Neuronal stem cell (in vitro differentiated cells): Measurements from ENCODE around the gene CCDC12.
A peak's percentile ranks its signal among the peaks of the same experiment; 100 is the strongest.

ENCODE experiments used
- DNase-seq: peaks from one replicate; pipeline ENCODE4 v3.0.0-alpha.2; 2013; ENCODE audit warnings: low spot score
- H2AFZ ChIP-seq: one replicate; pipeline ENCODE4 v1.6.1; 2013; ENCODE audit warnings: mild to moderate bottlenecking, low read length, inconsistent platforms
- H2AK5ac ChIP-seq: 2 replicates; pipeline ENCODE4 v1.6.1; 2013; ENCODE audit warnings: low read depth, mild to moderate bottlenecking, inconsistent platforms, low read length, moderate library complexity, mixed read lengths
- H2BK120ac ChIP-seq: 2 replicates; pipeline ENCODE4 v1.6.1; 2013; ENCODE audit warnings: low read depth, mild to moderate bottlenecking, inconsistent platforms, low read length, moderate library complexity, mixed read lengths
- H2BK12ac ChIP-seq: one replicate; pipeline ENCODE4 v1.6.1; 2013; ENCODE audit warnings: low read length, inconsistent platforms
- H2BK15ac ChIP-seq: 2 replicates; pipeline ENCODE4 v1.6.1; 2013; ENCODE audit warnings: mild to moderate bottlenecking, low read length, inconsistent platforms, mixed read lengths
- H2BK5ac ChIP-seq: one replicate; pipeline ENCODE4 v1.6.1; 2013; ENCODE audit warnings: inconsistent platforms, mild to moderate bottlenecking, low read length, moderate library complexity
- H3K14ac ChIP-seq: one replicate; pipeline ENCODE4 v1.6.1; 2013; ENCODE audit warnings: low read length, inconsistent platforms
- H3K18ac ChIP-seq: 2 replicates; pipeline ENCODE4 v1.6.1; 2013; ENCODE audit warnings: low read length, inconsistent platforms
- H3K23ac ChIP-seq: 2 replicates; pipeline ENCODE4 v1.6.1; 2013; ENCODE audit warnings: low read depth, mild to moderate bottlenecking, mixed read lengths, low read length, inconsistent platforms; ENCODE audit not compliant: poor library complexity
- H3K27ac ChIP-seq: replicated peaks from 3 replicates; pipeline ENCODE4 v1.5.1; 2013; ENCODE audit warnings: low read length, inconsistent platforms
- H3K27me3 ChIP-seq, 3 experiments: 2 replicates each; pipeline ENCODE4 v1.6.1; 2013; ENCODE audit warnings: low read length in 3 of 3, mild to moderate bottlenecking in 2 of 3, inconsistent platforms in 1 of 3, low read depth in 1 of 3, mixed read lengths in 1 of 3, moderate library complexity in 1 of 3; ENCODE audit not compliant: control insufficient read depth in 3 of 3, insufficient read depth in 3 of 3
- H3K36me3 ChIP-seq, 2 donors: replicated peaks in 1 of 2; 2 replicates each; pipeline ENCODE4 v1.6.1; 2013; ENCODE audit warnings: low read length in 2 of 2; ENCODE audit not compliant: control insufficient read depth in 2 of 2, insufficient read depth in 2 of 2
- H3K4ac ChIP-seq: 2 replicates; pipeline ENCODE4 v1.6.1; 2013; ENCODE audit warnings: inconsistent platforms, mild to moderate bottlenecking, low read length, moderate library complexity
- H3K4me1 ChIP-seq, 2 donors: 1 replicate in 1 of 2; 2 replicates in 1 of 2; pipeline ENCODE4 v1.6.1; 2013; ENCODE audit warnings: low read length in 2 of 2, low read depth in 1 of 2; ENCODE audit not compliant: control insufficient read depth in 2 of 2, insufficient read depth in 1 of 2
- H3K4me2 ChIP-seq: one replicate; pipeline ENCODE4 v1.6.1; 2013; ENCODE audit warnings: mild to moderate bottlenecking, low read length, inconsistent platforms; ENCODE audit not compliant: insufficient read depth, poor library complexity, severe bottlenecking
- H3K4me3 ChIP-seq, 2 donors: 2 replicates each; pipeline ENCODE4 v1.5.1; 2013; ENCODE audit warnings: low read length in 2 of 2, mild to moderate bottlenecking in 2 of 2, inconsistent platforms in 1 of 2, moderate library complexity in 1 of 2
- H3K79me1 ChIP-seq: one replicate; pipeline ENCODE4 v1.6.1; 2013; ENCODE audit warnings: low read depth, mild to moderate bottlenecking, inconsistent platforms, low read length, moderate library complexity
- H3K9ac ChIP-seq: one replicate; pipeline ENCODE4 v1.6.1; 2013; ENCODE audit warnings: mild to moderate bottlenecking, low read depth, low read length, inconsistent platforms; ENCODE audit not compliant: poor library complexity
- H3K9me3 ChIP-seq, 2 donors: replicated peaks in 1 of 2; 2 replicates each; pipeline versions ENCODE3 to v1.6.1; 2013; ENCODE audit warnings: low read length in 2 of 2, mild to moderate bottlenecking in 2 of 2, inconsistent platforms in 1 of 2, low read depth in 1 of 2, mixed read lengths in 1 of 2, moderate library complexity in 1 of 2; ENCODE audit not compliant: control insufficient read depth in 2 of 2, insufficient read depth in 1 of 2
- H4K8ac ChIP-seq: one replicate; pipeline ENCODE4 v1.6.1; 2013; ENCODE audit warnings: low read depth, mild to moderate bottlenecking, inconsistent platforms, low read length, moderate library complexity
- H4K91ac ChIP-seq: one replicate; pipeline ENCODE4 v1.6.1; 2013; ENCODE audit warnings: low read length, low read depth, mild to moderate bottlenecking, inconsistent platforms; ENCODE audit not compliant: poor library complexity
- WGBS, 2 donors: extraction: QIAGEN DNeasy Blood & Tissue Kit; methylation state at CpG; one replicate each; pipeline ENCODE4 v1.1.7; 2013; ENCODE audit warnings: missing lambda C conversion rate in 2 of 2, mixed read lengths in 1 of 2; ENCODE audit not compliant: insufficient read length in 2 of 2, insufficient replicate concordance in 1 of 2; ENCODE audit errors: extremely low coverage in 2 of 2; 5-methylcytosine and 5-hydroxymethylcytosine counted together

The CCDC12 gene

DNA sequence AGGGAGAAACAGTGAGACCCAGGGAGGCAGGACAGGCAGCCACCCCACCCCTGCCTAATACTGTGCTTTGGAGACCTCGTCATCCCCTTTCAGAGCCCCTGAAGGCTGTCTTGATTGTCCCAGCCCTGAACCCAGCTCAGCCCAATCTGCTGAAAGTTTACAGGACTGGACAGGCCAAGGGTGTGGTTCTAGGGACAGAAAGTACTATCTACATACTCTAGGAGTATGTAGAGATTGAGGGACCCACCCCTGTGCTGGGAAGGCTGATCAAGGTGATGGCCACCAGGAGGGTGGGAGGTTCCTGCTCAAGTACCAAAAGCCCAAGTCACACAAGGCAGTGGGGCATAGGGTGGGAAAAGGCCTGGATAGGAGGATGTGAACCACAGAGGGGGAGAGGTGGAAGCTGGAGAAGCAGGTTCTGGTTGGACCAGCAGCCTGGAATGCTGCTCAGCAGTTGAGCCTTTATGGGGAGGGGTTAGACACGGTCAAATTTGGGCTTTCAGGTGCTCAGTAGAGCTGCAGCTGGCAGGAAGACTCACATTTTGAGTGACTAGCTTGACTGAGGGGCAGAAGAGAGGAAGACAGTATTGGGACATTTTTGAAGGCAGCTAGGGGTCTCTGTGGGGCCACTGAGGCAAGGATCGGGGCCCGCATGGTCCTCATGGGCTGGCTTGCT is 9.6 kb upstream of the CCDC12 start:
- Histone ChIP-seq H3K4me2 (no peak overlapping the region), H3K4me1 (peaks cover 4 to 6% of the 10 kb centered on the region in 2 donors), H4K8ac (no peak overlapping the region), H3K18ac (no peak overlapping the region), H3K4me3 (no peak overlapping the region), H3K23ac (peak overlapping the region; percentile 85), H2BK5ac (no peak overlapping the region), H2BK12ac (no peak overlapping the region), H3K27me3 (no peaks in the 10 kb centered on the region), H3K9me3 (no peaks in the 10 kb centered on the region), H2BK15ac (no peak overlapping the region), H3K4ac (no peak overlapping the region), H2BK120ac (no peak overlapping the region), H2AFZ (no peak overlapping the region), H3K36me3 (peaks cover 0 to 2% of the 10 kb centered on the region in 2 donors), H3K27ac (no peak overlapping the region), H2AK5ac (no peak overlapping the region), H3K14ac (peak overlapping the region; percentile 44), H3K79me1 (peaks cover 2% of the 10 kb centered on the region), H4K91ac (no peak overlapping the region), H3K9ac (no peak overlapping the region)
- DNase-seq: no peak
- no CpG with 5 or more reads among the region's 4 CpGs for WGBS, 2 donors

DNA sequence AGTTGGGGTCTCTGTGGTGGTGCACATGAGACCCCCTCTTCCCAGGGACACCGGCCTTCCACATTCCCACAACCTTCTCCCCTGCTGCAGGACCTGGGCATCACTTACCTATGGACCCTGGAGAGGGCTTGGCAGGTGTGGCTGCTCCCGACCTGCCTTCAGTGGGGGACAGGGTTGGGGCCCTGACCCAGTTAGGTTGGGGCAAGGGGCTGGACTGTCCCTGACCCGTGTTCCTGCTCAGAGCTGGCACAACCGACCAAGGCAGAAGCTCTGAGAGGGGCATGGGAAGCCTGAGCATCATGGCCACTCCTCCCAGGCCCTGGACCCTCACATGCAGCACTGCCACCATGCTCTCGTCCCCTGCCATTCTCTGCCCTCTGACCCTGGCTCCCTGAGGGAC is 9.0 kb upstream of the CCDC12 start:
- no peak overlapping the region for H2AFZ ChIP-seq
- peaks cover 0 to 4% (median 0%) of the 10 kb centered on the region in 3 experiments for H3K27me3 ChIP-seq
- WGBS, 2 donors: no CpG with 5 or more reads among the region's 5 CpGs
- H2BK12ac ChIP-seq: peak overlapping the region; percentile 4
- no peak overlapping the region for H3K4me2 ChIP-seq
- peaks cover 0 to 2% of the 10 kb centered on the region in 2 donors for H3K36me3 ChIP-seq
- no peak overlapping the region for H2BK5ac ChIP-seq
- H4K91ac ChIP-seq: no peak overlapping the region
- peak overlapping the region; percentile 44 for H3K14ac ChIP-seq
- H2BK120ac ChIP-seq: no peak overlapping the region
- H3K4me3 ChIP-seq: no peak overlapping the region
- H3K27ac ChIP-seq: no peak overlapping the region
- H2AK5ac ChIP-seq: no peak overlapping the region
- H2BK15ac ChIP-seq: peak overlapping the region; percentile 67
- H4K8ac ChIP-seq: no peak overlapping the region
- H3K18ac ChIP-seq: peak overlapping the region; percentile 41
- peaks cover 4 to 6% of the 10 kb centered on the region in 2 donors for H3K4me1 ChIP-seq
- H3K23ac ChIP-seq: peak overlapping the region; percentile 85
- H3K9me3 ChIP-seq: no peaks in the 10 kb centered on the region
- DNase-seq: no peak
- H3K79me1 ChIP-seq: peaks cover 2% of the 10 kb centered on the region
- no peak overlapping the region for H3K9ac ChIP-seq
- H3K4ac ChIP-seq: no peak overlapping the region

DNA sequence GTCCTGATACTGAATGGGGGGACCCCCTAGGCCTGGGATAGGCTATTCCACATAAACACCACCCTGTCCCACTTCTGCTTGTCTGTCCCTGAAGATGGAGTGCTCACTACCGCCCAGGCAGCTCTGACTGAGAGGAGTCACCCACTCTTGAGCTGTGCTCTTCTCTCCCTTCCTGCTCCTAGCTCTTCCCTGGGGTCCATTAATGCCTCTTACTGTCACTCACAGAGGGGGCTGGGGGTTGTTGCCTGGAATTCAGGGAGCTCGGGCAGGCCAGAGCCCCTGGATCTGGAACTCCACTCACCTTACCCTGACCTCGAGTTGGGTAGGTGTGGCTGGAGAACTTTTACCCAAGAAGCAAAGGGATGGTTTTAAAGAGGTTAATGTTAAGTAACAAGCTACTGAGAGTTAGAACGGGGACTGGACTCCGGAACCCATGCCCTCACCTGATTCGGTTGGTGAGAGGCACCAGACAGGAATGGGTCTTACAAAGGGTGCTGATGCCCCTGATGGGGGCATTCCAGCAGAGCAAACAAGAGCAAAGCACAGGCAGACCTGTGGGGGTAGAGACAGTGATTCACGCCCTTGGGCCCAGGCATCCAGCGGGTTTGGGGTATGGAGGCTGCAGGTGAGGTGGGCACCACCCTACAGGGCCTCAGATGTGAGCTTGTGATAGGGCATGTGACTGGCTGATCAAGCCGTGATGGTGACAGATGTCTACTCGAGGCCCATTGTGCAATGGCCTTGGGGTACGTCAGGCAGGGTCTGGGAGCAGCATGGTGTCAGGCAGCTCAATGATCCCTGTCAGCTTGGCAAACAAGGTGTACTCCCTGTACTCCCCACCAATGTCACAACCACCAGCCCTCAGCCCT is 8.3 kb upstream of the CCDC12 start:
- DNase-seq: no peak
- peak overlapping the region; percentile 68 for H3K9ac ChIP-seq
- H2AFZ ChIP-seq: no peak overlapping the region
- H2BK5ac ChIP-seq: no peak overlapping the region
- H2AK5ac ChIP-seq: peak overlapping the region; percentile 35
- H2BK15ac ChIP-seq: peak overlapping the region; percentile 67
- no peak overlapping the region for H4K8ac ChIP-seq
- no peak overlapping the region for H4K91ac ChIP-seq
- no peak overlapping the region for H3K4me3 ChIP-seq
- no peak overlapping the region for H3K4ac ChIP-seq
- H2BK12ac ChIP-seq: no peak overlapping the region
- no peaks in the 10 kb centered on the region for H3K9me3 ChIP-seq
- H3K18ac ChIP-seq: no peak overlapping the region
- peak overlapping the region; percentile 67 for H3K14ac ChIP-seq
- peaks cover 0 to 6% (median 4%) of the 10 kb centered on the region in 3 experiments for H3K27me3 ChIP-seq
- peak overlapping the region; percentile 85 for H3K23ac ChIP-seq
- H3K36me3 ChIP-seq: peaks cover 0 to 2% of the 10 kb centered on the region in 2 donors
- no peak overlapping the region for H3K27ac ChIP-seq
- no CpG with 5 or more reads among the region's 11 CpGs for WGBS, 2 donors
- H3K4me2 ChIP-seq: no peak overlapping the region
- H3K4me1 ChIP-seq: peaks cover 9 to 10% of the 10 kb centered on the region in 2 donors
- H2BK120ac ChIP-seq: no peak overlapping the region
- peaks cover 2% of the 10 kb centered on the region for H3K79me1 ChIP-seq

DNA sequence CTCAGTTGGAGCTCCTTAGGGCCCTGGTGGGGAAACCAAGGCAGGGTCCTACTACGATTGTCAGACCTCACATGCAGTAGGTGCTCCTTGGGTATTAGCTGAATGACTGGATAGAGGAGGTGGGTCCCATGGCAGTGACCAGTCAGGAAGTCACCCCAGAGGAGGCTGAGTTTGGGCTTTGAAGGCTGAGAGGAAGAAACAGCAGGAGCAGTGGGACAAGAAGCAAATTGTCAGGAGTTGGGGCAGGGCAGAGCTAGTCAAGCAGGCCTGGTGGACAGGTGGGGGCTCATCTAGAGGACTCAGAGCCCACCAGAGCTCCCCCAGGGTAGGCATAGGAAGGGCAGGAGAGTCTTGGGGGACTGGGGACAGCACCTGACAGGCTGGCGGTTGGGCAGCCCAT is 6.0 kb upstream of the CCDC12 start:
- Histone ChIP-seq H3K4me1 (peaks cover 7 to 11% of the 10 kb centered on the region in 2 donors), H2BK12ac (no peak overlapping the region), H3K18ac (no peak overlapping the region), H3K4ac (no peak overlapping the region), H4K91ac (no peak overlapping the region), H3K23ac (no peak overlapping the region), H2AK5ac (no peak overlapping the region), H3K4me3 (no peak overlapping the region), H3K9ac (no peak overlapping the region), H3K4me2 (no peak overlapping the region), H3K27me3 (peaks cover 0 to 6% (median 4%) of the 10 kb centered on the region in 3 experiments), H4K8ac (no peak overlapping the region), H3K36me3 (no peaks in the 10 kb centered on the region), H2BK5ac (no peak overlapping the region), H3K79me1 (no peaks in the 10 kb centered on the region), H2BK120ac (no peak overlapping the region), H2AFZ (no peak overlapping the region), H3K9me3 (no peaks in the 10 kb centered on the region), H3K27ac (no peak overlapping the region), H3K14ac (no peak overlapping the region), H2BK15ac (no peak overlapping the region)
- DNase-seq: no peak
- WGBS, 2 donors: no CpG with 5 or more reads among the region's 2 CpGs
